Osteocyte (in vitro differentiated cells): Measurements from ENCODE around the gene PACS1. TPM values are rescaled to one million over a fixed set of nuclear protein-coding genes. Genes with fewer than 3 reads are reported as not detected.

Source experiments
- DNase-seq: peaks from one replicate; pipeline ENCODE4 v3.0.0; 2021; ENCODE audit warnings: mixed read lengths; ENCODE audit not compliant: unreplicated experiment; ENCODE audit errors: extremely low spot score
- H3K27ac Mint-ChIP-seq: one replicate; pipeline ENCODE4 v1.8.0; 2021; ENCODE audit warnings: mild to moderate bottlenecking, mixed read lengths; ENCODE audit not compliant: unreplicated experiment
- H3K27me3 Mint-ChIP-seq: one replicate; pipeline ENCODE4 v1.8.0; 2021; ENCODE audit warnings: mixed read lengths; ENCODE audit not compliant: unreplicated experiment
- H3K36me3 Mint-ChIP-seq: one replicate; pipeline ENCODE4 v1.8.0; 2021; ENCODE audit warnings: mixed read lengths; ENCODE audit not compliant: unreplicated experiment
- H3K4me1 Mint-ChIP-seq: one replicate; pipeline ENCODE4 v1.8.0; 2021; ENCODE audit warnings: mixed read lengths; ENCODE audit not compliant: unreplicated experiment
- H3K4me3 Mint-ChIP-seq: one replicate; pipeline ENCODE4 v1.8.0; 2021; ENCODE audit warnings: mild to moderate bottlenecking, moderate library complexity, mixed read lengths; ENCODE audit not compliant: unreplicated experiment
- H3K9me3 Mint-ChIP-seq: one replicate; pipeline ENCODE4 v1.8.0; 2021; ENCODE audit warnings: mixed read lengths; ENCODE audit not compliant: unreplicated experiment
- total RNA-seq: library from RNA; stranded (reverse); gene quantifications from 2 replicates; pipeline ENCODE4 v1.2.1, GENCODE V29; 2021
- TF ChIP-seq, protein P1 (sequence below): fragments of 200-600 bp; sonication (generic); IDR thresholded peaks from 2 replicates; pipeline ENCODE4 v1.5.0; 2021; ENCODE audit warnings: antibody characterized with exemption, mild to moderate bottlenecking, moderate library complexity

Gene PACS1
- total RNA-seq, 1 donor from 2014 or later: 83.8 TPM

DNA sequence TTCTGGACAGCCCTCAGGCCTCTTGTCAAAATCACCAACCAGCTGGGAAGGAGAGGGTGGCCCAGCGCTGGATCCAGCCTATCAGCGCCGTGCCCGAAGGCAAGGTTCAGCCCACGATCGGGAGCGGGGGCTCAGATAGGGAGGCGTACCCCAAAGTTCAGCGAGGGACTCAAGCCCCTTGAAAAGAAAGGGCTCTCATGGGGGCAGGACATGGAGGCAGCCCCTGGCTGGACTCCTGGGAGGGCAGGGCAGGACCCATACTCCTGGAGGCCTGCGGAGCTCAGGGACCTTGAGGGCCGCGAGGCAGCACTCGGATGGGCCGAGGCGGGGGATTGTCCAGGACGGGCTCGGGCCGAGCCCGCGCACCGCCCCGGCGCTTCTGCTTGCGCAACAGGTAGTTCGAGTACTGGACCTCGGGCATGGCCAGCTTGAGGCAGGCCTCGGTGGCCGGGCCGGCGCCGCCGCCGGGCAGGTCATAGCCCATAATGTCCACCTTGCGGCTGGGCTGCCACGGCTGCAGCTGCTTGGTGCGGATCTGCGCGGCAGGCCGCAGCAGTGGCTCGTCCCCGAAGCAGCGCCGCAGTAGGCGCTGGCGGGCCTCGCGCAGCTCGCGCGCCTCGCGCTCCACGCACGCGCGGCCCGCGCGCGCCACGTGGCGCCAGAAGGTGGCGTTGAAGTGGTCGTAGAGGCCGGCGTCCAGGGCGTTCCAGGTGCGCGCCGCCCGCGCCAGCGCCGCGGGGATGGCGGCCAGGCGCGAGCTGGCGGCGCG lies 27.7 kb upstream of the PACS1 start:
- H3K36me3 Mint-ChIP-seq: no peaks in the 10 kb centered on the region

DNA sequence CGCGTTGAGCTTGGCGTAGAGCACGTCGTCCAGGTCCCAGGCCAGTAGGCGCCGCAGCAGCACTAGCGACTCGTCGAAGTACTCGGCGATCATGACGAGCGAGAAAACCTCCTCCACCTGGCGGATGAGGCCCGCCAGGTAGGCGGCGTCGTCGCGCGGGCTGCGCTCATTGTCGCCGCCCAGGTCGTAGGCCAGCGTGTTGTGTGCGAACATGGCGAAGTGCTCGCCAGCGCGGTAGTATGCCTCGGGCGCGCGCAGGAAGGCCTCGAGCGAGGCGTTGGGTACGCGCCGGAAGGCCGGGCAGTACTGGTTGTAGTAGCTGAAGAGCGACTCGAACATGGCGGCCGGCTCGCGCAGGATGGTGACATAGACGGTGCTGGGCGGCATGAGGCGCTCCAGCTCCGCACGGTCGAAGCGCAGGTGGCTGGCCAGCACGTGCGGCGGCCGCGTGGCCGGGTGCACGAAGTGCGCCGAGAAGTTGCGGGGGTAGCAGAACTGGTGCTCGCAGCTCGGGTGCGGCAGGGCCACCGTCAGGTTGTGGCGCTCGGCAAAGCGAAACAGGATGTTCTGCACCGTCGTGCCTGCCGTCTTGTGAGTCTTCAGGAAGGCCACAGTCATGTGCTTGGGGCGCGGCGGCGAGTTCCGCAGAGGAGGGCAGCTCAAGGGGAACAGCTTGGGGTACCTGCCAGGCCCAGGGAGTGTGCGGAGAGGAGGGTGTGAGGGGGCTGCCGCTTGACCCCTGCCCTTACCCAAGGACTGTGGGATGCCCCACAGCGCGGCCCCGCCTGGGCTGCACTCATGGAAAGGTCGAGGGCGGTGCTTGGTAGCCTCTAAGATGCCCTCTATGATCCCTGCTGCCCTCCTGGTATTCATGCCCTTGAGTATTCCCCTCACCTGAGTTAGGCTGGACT lies 26.8 kb upstream of the PACS1 start:
- Mint-ChIP-seq H3K9me3 (no peaks in the 10 kb centered on the region), H3K27me3 (no peaks in the 10 kb centered on the region), H3K27ac (no peak overlapping the region), H3K4me1 (peaks cover 13% of the 10 kb centered on the region), H3K4me3 (no peak overlapping the region), H3K36me3 (no peaks in the 10 kb centered on the region)
- no peak for DNase-seq
- TF ChIP-seq, protein P1, sequence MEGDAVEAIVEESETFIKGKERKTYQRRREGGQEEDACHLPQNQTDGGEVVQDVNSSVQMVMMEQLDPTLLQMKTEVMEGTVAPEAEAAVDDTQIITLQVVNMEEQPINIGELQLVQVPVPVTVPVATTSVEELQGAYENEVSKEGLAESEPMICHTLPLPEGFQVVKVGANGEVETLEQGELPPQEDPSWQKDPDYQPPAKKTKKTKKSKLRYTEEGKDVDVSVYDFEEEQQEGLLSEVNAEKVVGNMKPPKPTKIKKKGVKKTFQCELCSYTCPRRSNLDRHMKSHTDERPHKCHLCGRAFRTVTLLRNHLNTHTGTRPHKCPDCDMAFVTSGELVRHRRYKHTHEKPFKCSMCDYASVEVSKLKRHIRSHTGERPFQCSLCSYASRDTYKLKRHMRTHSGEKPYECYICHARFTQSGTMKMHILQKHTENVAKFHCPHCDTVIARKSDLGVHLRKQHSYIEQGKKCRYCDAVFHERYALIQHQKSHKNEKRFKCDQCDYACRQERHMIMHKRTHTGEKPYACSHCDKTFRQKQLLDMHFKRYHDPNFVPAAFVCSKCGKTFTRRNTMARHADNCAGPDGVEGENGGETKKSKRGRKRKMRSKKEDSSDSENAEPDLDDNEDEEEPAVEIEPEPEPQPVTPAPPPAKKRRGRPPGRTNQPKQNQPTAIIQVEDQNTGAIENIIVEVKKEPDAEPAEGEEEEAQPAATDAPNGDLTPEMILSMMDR: no peak

More for the DNA sequence above, 27.7 kb upstream of the PACS1 start:
- Mint-ChIP-seq H3K4me1 (peaks cover 6% of the 10 kb centered on the region), H3K27ac (no peak overlapping the region), H3K27me3 (no peaks in the 10 kb centered on the region), H3K4me3 (no peak overlapping the region), H3K9me3 (no peaks in the 10 kb centered on the region)
- TF ChIP-seq, protein P1: no peak
- DNase-seq: no peak

DNA sequence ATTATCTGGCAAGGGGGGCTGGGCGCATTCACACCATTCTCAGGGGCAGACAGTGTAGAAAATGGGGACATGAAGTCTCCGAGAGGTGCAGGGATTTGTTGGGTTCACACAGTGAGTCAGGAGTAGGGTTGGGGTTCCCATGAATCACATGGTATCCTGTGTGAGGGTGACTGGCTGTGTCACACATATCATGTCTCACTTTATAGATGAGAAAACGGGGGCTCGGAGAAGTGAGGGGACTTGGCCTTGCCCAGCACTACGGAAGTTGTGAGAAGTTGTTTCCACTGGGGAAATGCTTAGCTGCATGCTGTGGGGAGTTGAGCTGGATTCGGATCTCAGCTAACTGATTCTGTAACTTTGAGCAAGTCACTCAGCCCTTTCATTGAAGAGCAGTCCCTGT lies 25.3 kb upstream of the PACS1 start:
- no peak for DNase-seq
- TF ChIP-seq, protein P1: no peak
- H3K4me3 Mint-ChIP-seq: no peak overlapping the region
- no peak overlapping the region for H3K27ac Mint-ChIP-seq
- H3K36me3 Mint-ChIP-seq: no peaks in the 10 kb centered on the region
- no peaks in the 10 kb centered on the region for H3K9me3 Mint-ChIP-seq
- peaks cover 23% of the 10 kb centered on the region for H3K4me1 Mint-ChIP-seq
- no peaks in the 10 kb centered on the region for H3K27me3 Mint-ChIP-seq

DNA sequence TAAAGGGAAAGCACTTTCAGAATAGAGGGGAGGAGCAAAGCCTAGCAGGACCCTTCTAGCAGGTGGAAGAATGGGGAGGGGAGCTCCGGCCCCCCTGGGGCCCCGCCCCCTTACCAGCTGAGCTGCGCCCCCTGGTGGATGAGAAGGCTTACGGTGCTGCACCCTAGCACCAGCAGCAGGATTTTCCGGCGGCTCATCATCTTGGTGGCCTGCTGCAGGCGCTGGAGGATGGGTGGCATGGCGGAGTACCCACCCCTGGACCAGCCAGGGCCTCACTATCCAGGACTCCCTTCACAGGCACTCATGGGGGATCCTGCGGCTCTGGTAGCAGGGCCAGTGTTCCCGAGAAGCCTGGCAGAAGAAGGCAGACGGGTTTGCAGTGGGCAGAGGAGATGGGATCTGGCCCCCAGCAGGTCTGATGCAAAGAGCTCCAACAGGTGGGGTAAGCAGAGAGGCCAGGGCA lies 24.9 kb upstream of the PACS1 start:
- Mint-ChIP-seq H3K27me3 (no peaks in the 10 kb centered on the region), H3K9me3 (no peaks in the 10 kb centered on the region), H3K4me3 (no peak overlapping the region), H3K27ac (no peak overlapping the region), H3K36me3 (no peaks in the 10 kb centered on the region), H3K4me1 (peaks cover 23% of the 10 kb centered on the region)
- peak; percentile 92 for DNase-seq
- TF ChIP-seq, protein P1: peak; percentile 91

DNA sequence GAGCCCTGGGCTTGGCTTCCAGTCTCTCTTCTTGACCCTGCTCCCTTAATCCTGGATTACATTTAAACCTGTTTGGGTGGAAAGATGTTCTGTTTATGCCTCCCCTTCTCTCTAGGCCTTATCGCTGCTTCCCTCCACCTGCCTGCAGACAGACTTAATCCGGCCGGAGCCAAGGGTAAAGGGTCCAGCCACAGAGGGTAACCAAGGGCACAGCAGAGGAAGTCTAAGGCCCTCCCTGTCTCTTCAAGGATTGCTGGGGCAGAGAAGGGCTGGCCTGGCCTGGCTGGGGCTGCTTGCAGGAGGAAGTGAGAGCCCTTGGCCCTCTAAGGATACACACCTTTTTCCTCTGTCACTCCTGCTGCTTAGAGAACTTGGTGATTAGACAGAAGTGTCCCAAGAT lies 23.2 kb upstream of the PACS1 start:
- Mint-ChIP-seq H3K27ac (no peak overlapping the region), H3K36me3 (no peaks in the 10 kb centered on the region), H3K27me3 (no peaks in the 10 kb centered on the region), H3K4me3 (no peak overlapping the region), H3K9me3 (no peaks in the 10 kb centered on the region), H3K4me1 (peaks cover 34% of the 10 kb centered on the region)
- TF ChIP-seq, protein P1: no peak
- DNase-seq: no peak
